ENCODE measurements around the gene MAMDC2. TPM values are rescaled to one million over a fixed set of nuclear protein-coding genes. Genes with fewer than 3 reads are reported as not detected.

Gene MAMDC2
- total and polyA plus RNA-seq, 2 donors (not counting 1 experiment from before 2014, with no cell fraction given), result not detected

GRCh38 chr9:70106571-70106970 lies 62.9 kb downstream of the MAMDC2 start:
- no peak overlapping the region for H2AFZ ChIP-seq (ENCODE audit: insufficient read depth, low read depth, low read length, poor library complexity, severe bottlenecking)
- H3K27ac Mint-ChIP-seq, result no peak overlapping the region

DNA sequence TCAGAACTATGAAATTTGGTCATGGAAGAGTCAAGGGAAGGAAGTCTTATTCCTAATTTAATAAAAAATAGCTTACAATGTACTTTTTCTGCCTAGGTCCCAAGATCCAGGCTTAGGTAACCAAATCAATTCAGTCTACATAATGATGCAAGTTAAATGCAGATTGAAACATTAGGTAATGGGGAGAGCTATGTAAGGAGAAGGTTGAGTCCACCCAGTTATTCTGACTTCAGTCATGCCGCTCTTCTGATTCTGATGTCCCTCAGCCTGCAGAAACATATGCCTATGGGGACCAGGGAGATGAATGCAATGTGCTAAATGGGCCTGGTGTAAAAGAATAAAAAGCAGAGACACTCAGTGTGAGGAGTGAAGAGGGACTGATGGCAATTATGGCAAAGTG lies 63.9 kb downstream of the MAMDC2 start:
- Histone ChIP-seq H3K4me2 (replicated peaks; ENCODE audit: low read depth, low read length, poor library complexity, severe bottlenecking) (no peak overlapping the region), H3K27ac (ENCODE audit: low read length in 2 of 2) (no peak overlapping the region), H3K4me1 (ENCODE audit: control insufficient read depth in 2 of 2, insufficient read depth in 2 of 2, low read length in 2 of 2) (peaks cover 5 to 7% of the 10 kb centered on the region in 2 donors), H3K4me3 (ENCODE audit: control extremely low read depth in 1 of 5, extremely low read depth in 1 of 5, insufficient read depth in 1 of 5, low read depth in 2 of 5, low read length in 4 of 5) (no peak overlapping the region), H3K79me2 (ENCODE audit: control insufficient read depth, insufficient read depth, low read length) (no peaks in the 10 kb centered on the region), H3K9me3 (ENCODE audit: control extremely low read depth in 1 of 3, control insufficient read depth in 2 of 3, insufficient read depth in 1 of 3, low read length in 2 of 3) (no peaks in the 10 kb centered on the region), H3K9ac (ENCODE audit: low read length) (no peak overlapping the region), H2AFZ (ENCODE audit: insufficient read depth, low read depth, low read length, poor library complexity, severe bottlenecking) (no peak overlapping the region), H3K27me3 (replicated peaks in 1 of 4; ENCODE audit: control extremely low read depth in 1 of 4, control insufficient read depth in 3 of 4, insufficient read depth in 4 of 4, low read length in 3 of 4) (peaks cover 0 to 3% (median 1%) of the 10 kb centered on the region in 4 experiments), H4K20me1 (ENCODE audit: control insufficient read depth, insufficient read depth, low read length, poor library complexity, severe bottlenecking) (no peaks in the 10 kb centered on the region), H3K36me3 (replicated peaks in 1 of 2; ENCODE audit: control extremely low read depth in 1 of 2, control insufficient read depth in 1 of 2, extremely low read depth in 1 of 2, insufficient read depth in 2 of 2, low read length in 1 of 2) (no peaks in the 10 kb centered on the region)
- TF ChIP-seq, protein P1, sequence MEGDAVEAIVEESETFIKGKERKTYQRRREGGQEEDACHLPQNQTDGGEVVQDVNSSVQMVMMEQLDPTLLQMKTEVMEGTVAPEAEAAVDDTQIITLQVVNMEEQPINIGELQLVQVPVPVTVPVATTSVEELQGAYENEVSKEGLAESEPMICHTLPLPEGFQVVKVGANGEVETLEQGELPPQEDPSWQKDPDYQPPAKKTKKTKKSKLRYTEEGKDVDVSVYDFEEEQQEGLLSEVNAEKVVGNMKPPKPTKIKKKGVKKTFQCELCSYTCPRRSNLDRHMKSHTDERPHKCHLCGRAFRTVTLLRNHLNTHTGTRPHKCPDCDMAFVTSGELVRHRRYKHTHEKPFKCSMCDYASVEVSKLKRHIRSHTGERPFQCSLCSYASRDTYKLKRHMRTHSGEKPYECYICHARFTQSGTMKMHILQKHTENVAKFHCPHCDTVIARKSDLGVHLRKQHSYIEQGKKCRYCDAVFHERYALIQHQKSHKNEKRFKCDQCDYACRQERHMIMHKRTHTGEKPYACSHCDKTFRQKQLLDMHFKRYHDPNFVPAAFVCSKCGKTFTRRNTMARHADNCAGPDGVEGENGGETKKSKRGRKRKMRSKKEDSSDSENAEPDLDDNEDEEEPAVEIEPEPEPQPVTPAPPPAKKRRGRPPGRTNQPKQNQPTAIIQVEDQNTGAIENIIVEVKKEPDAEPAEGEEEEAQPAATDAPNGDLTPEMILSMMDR (IDR thresholded peaks at IDR 0.05), result no peak
- no peak for TF ChIP-seq EZH2 (IDR thresholded peaks at IDR 0.05; ENCODE audit: borderline replicate concordance, insufficient read depth, low read depth, low read length, poor library complexity, severe bottlenecking)
- Mint-ChIP-seq H3K4me1 (peaks cover 9% of the 10 kb centered on the region), H3K9me3 (ENCODE audit: insufficient read depth) (no peaks in the 10 kb centered on the region), H3K4me3 (no peak overlapping the region), H3K27me3 (peaks cover 22% of the 10 kb centered on the region), H3K27ac (no peak overlapping the region)
- POLR2A ChIA-PET, result no interaction called here
- no peak for DNase-seq
- intact Hi-C loops (cut with micrococcal nuclease), result no loop called here
- ATAC-seq (ENCODE audit: low read depth), result no peak
- CTCF ChIA-PET, result interaction anchor here (1.2 kb wide), 1 partner anchor 13 kb away, joined by 4 read pairs; no protein-coding TSS in a partner anchor
- 100% methylated on average over 1 of the region's 1 CpG for WGBS (ENCODE audit: insufficient coverage)

More at GRCh38 chr9:70106571-70106970, 62.9 kb downstream of the MAMDC2 start:
- DNase-seq, result no peak
- Histone ChIP-seq H3K4me3 (ENCODE audit: control extremely low read depth in 1 of 5, extremely low read depth in 1 of 5, insufficient read depth in 1 of 5, low read depth in 2 of 5, low read length in 4 of 5) (no peak overlapping the region), H3K4me1 (ENCODE audit: control insufficient read depth in 2 of 2, insufficient read depth in 2 of 2, low read length in 2 of 2) (peaks cover 5 to 7% of the 10 kb centered on the region in 2 donors), H3K9me3 (ENCODE audit: control extremely low read depth in 1 of 3, control insufficient read depth in 2 of 3, insufficient read depth in 1 of 3, low read length in 2 of 3) (no peaks in the 10 kb centered on the region), H3K36me3 (replicated peaks in 1 of 2; ENCODE audit: control extremely low read depth in 1 of 2, control insufficient read depth in 1 of 2, extremely low read depth in 1 of 2, insufficient read depth in 2 of 2, low read length in 1 of 2) (no peaks in the 10 kb centered on the region), H3K9ac (ENCODE audit: low read length) (no peak overlapping the region), H3K79me2 (ENCODE audit: control insufficient read depth, insufficient read depth, low read length) (no peaks in the 10 kb centered on the region), H3K27ac (ENCODE audit: low read length in 2 of 2) (no peak overlapping the region), H3K4me2 (replicated peaks; ENCODE audit: low read depth, low read length, poor library complexity, severe bottlenecking) (no peak overlapping the region), H4K20me1 (ENCODE audit: control insufficient read depth, insufficient read depth, low read length, poor library complexity, severe bottlenecking) (no peaks in the 10 kb centered on the region), H3K27me3 (replicated peaks in 1 of 4; ENCODE audit: control extremely low read depth in 1 of 4, control insufficient read depth in 3 of 4, insufficient read depth in 4 of 4, low read length in 3 of 4) (peaks cover 0 to 3% (median 1%) of the 10 kb centered on the region in 4 experiments)
- TF ChIP-seq, protein P1 (IDR thresholded peaks at IDR 0.05), result no peak
- no peak for TF ChIP-seq EZH2 (IDR thresholded peaks at IDR 0.05; ENCODE audit: borderline replicate concordance, insufficient read depth, low read depth, low read length, poor library complexity, severe bottlenecking)
- ChIA-PET POLR2A (no interaction called here), CTCF (no interaction called here)
- WGBS (ENCODE audit: insufficient coverage), result 94% methylated on average over 10 of the region's 10 CpGs
- H3K9me3 Mint-ChIP-seq (ENCODE audit: insufficient read depth), result no peaks in the 10 kb centered on the region
- no peak overlapping the region for H3K4me3 Mint-ChIP-seq
- H3K4me1 Mint-ChIP-seq, result peaks cover 9% of the 10 kb centered on the region
- H3K27me3 Mint-ChIP-seq, result peaks cover 24% of the 10 kb centered on the region
- intact Hi-C loops (cut with micrococcal nuclease), result no loop called here
- ATAC-seq (ENCODE audit: low read depth), result no peak

All from B cell (primary cell).